ENCODE data around the gene PITPNM2. TPM values are rescaled to one million over a fixed set of nuclear protein-coding genes. Genes with fewer than 3 reads are reported as not detected.

The PITPNM2 gene
- polyA plus RNA-seq, 1 donor from 2014 or later = 0.82 TPM

GRCh38 chr12:123164222-123164621 lies 13.3 kb upstream of the PITPNM2 start:
- TF ChIP-seq MXI1 (conservative IDR thresholded peaks at IDR 0.05; ENCODE audit: poor library complexity, severe bottlenecking) (no peak), POLR2AphosphoS5 (IDR thresholded peaks at IDR 0.05) (no peak), REST (IDR thresholded peaks at IDR 0.05; ENCODE audit: borderline replicate concordance) (no peak), EZH2 (IDR thresholded peaks at IDR 0.05; ENCODE audit: borderline replicate concordance, insufficient read depth, low read length, poor library complexity, severe bottlenecking) (no peak), SMC3 (conservative IDR thresholded peaks at IDR 0.05; ENCODE audit: poor library complexity) (no peak), EP300 (conservative IDR thresholded peaks at IDR 0.05; ENCODE audit: poor library complexity, severe bottlenecking) (no peak), RAD21 (conservative IDR thresholded peaks at IDR 0.05) (no peak), CTCF (IDR thresholded peaks at IDR 0.05; ENCODE audit: poor library complexity, severe bottlenecking) (no peak), TAF1 (IDR thresholded peaks at IDR 0.05; ENCODE audit: low read depth) (no peak)
- Histone ChIP-seq H3K36me3 (ENCODE audit: insufficient read depth, low read length) (no peaks in the 10 kb centered on the region), H2AFZ (ENCODE audit: low read depth, low read length) (no peak overlapping the region), H3F3A (ENCODE audit: insufficient read depth, low read length, poor library complexity, severe bottlenecking) (no peaks in the 10 kb centered on the region), H3K27me3 (ENCODE audit: insufficient read depth, low read depth, low read length) (no peaks in the 10 kb centered on the region), H3K4me3 (ENCODE audit: low read length) (no peak overlapping the region), H4K20me1 (ENCODE audit: insufficient read depth) (no peaks in the 10 kb centered on the region), H3K4me2 (ENCODE audit: low read length) (no peak overlapping the region), H3K9ac (ENCODE audit: low read length) (no peak overlapping the region), H3K79me2 (replicated peaks; ENCODE audit: insufficient read depth, low read length) (no peaks in the 10 kb centered on the region), H3K9me2 (ENCODE audit: insufficient read depth, low read length) (no peaks in the 10 kb centered on the region), H3K27ac (ENCODE audit: low read length) (no peak overlapping the region), H3K9me3 (ENCODE audit: low read length) (no peaks in the 10 kb centered on the region)

GRCh38 chr12:123163227-123163626 lies 12.3 kb upstream of the PITPNM2 start:
- Histone ChIP-seq H3K9ac (ENCODE audit: low read length) (no peak overlapping the region), H3K4me2 (ENCODE audit: low read length) (no peak overlapping the region), H3K27ac (ENCODE audit: low read length) (no peak overlapping the region), H4K20me1 (ENCODE audit: insufficient read depth) (no peaks in the 10 kb centered on the region), H3F3A (ENCODE audit: insufficient read depth, low read length, poor library complexity, severe bottlenecking) (no peaks in the 10 kb centered on the region), H3K27me3 (ENCODE audit: insufficient read depth, low read depth, low read length) (no peaks in the 10 kb centered on the region), H3K4me3 (ENCODE audit: low read length) (no peak overlapping the region), H3K9me2 (ENCODE audit: insufficient read depth, low read length) (no peaks in the 10 kb centered on the region), H2AFZ (ENCODE audit: low read depth, low read length) (no peak overlapping the region), H3K36me3 (ENCODE audit: insufficient read depth, low read length) (no peaks in the 10 kb centered on the region), H3K79me2 (replicated peaks; ENCODE audit: insufficient read depth, low read length) (no peaks in the 10 kb centered on the region), H3K9me3 (ENCODE audit: low read length) (no peaks in the 10 kb centered on the region)
- TF ChIP-seq RAD21 (conservative IDR thresholded peaks at IDR 0.05) (no peak), MXI1 (conservative IDR thresholded peaks at IDR 0.05; ENCODE audit: poor library complexity, severe bottlenecking) (no peak), EZH2 (IDR thresholded peaks at IDR 0.05; ENCODE audit: borderline replicate concordance, insufficient read depth, low read length, poor library complexity, severe bottlenecking) (no peak)
